Vagina (tissue), 2 donors: ENCODE results near the gene ABCB8.
"Not testable (repeated sequence)": the region's sequence is repeated elsewhere in the genome, so short reads cannot be mapped to it uniquely, and the experiment has no call there.

Experiments
- CTCF ChIP-seq, 3 experiments: fragments of 450-650 bp in 2 of 3; fragments of 200-600 bp in 1 of 3; sonication (generic) in 1 of 3; IDR thresholded peaks; one replicate each; pipeline ENCODE4 v1.5.1; 2017 to 2019; ENCODE audit warnings: antibody characterized with exemption in 3 of 3, mild to moderate bottlenecking in 2 of 3, moderate library complexity in 2 of 3
- POLR2AphosphoS5 ChIP-seq, 2 donors: sonication (generic); formaldehyde crosslinking; IDR thresholded peaks; one replicate each; pipeline ENCODE4 v1.9.0; 2017; ENCODE audit warnings: antibody characterized with exemption in 2 of 2, mild to moderate bottlenecking in 2 of 2, low read depth in 1 of 2; ENCODE audit not compliant: insufficient read depth in 1 of 2

GRCh38 chr7:151011616-151012015 lies 16.6 kb upstream of the ABCB8 start:
- not testable (repeated sequence) for TF ChIP-seq CTCF (IDR thresholded peaks at IDR 0.05); POLR2AphosphoS5 (IDR thresholded peaks at IDR 0.05; ENCODE audit: insufficient read depth in 1 of 2, low read depth in 1 of 2)
